EH (cell line): ENCODE data around the gene ATXN10.
"Not testable (repeated sequence)": the region's sequence is repeated elsewhere in the genome, so short reads cannot be mapped to it uniquely, and the experiment has no call there.

Experiments used
- DNase-seq: peaks from one replicate; pipeline ENCODE4 v3.0.0-alpha.2; 2015; ENCODE audit warnings: low read depth

ATXN10 gene, protein sequence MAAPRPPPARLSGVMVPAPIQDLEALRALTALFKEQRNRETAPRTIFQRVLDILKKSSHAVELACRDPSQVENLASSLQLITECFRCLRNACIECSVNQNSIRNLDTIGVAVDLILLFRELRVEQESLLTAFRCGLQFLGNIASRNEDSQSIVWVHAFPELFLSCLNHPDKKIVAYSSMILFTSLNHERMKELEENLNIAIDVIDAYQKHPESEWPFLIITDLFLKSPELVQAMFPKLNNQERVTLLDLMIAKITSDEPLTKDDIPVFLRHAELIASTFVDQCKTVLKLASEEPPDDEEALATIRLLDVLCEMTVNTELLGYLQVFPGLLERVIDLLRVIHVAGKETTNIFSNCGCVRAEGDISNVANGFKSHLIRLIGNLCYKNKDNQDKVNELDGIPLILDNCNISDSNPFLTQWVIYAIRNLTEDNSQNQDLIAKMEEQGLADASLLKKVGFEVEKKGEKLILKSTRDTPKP

DNA sequence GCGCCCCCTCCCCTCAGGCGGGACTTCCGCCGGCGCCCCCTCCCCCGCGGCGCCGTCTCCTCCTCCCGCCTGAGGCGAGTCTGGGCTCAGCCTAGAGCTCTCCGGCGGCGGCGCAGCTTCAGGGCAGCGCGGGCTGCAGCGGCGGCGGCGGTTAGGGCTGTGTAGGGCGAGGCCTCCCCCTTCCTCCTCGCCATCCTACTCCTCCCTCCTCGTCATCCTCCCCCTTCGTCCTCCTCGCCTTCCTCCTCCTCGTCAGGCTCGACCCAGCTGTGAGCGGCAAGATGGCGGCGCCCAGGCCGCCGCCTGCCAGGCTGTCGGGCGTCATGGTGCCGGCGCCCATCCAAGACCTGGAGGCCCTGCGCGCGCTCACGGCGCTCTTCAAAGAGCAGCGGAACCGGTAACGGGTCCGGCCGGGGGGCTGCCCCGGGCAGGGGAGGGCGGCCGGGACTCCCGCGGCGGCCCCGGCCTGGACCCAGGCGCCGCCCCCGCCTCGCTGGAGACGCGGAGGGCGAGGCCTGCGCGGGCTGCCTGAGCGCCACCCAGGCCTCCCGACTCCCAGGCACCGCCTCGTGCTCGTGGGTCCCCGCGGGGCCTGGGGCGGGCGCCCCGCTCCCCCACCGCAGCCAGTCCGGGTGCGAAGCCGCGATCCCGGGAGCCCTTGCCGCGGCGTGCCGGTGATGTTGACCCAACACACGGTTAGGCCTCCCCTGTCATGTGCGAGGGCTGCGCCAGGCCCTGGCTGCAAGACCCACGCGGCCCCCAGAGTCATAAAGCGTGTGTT, at the start of gene ATXN10:
Gene ATXN10, plus strand, starts transcription at position 52 of the 781 bp plus-strand sequence. Its CDS starts 230 bp downstream, at position 282.
- peak; percentile 83 for DNase-seq

DNA sequence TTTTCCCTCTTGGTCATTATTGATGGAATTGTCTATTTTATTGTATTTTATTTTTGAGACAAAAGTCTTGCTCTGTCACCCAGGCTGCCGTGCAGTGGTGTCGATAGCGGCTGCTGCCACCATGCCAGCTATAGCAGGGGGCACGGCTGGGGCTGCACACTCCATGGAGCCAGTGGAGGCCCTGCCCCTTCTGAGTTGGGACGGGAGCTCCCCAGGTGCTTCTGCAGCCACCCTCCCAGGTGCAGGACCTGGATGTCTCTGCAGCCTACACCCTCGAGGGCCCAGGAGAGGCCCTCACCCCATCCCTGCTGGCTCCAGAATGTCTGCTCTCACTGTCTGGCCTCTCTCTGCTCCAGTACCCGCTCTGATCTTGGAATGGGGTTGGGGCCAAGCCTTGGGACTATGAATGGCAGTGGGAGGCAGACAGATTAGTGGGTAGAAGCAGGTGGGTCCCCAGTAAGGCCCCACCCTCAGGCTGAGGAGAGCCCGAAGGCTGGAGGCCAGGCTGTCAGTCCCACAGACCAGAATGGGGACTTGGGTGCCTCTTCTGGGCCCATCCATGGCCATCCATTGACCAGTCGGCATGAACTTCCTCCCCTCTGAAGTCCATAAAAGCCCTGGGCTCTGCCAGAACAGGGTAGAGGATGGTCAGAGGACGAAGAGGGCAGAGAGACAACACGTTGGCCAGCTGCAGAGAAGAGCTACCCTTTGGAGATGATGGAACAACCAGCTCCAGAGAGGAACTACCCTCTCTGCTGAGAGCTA, 49.6 kb upstream of the ATXN10 start:
- no peak for DNase-seq

DNA sequence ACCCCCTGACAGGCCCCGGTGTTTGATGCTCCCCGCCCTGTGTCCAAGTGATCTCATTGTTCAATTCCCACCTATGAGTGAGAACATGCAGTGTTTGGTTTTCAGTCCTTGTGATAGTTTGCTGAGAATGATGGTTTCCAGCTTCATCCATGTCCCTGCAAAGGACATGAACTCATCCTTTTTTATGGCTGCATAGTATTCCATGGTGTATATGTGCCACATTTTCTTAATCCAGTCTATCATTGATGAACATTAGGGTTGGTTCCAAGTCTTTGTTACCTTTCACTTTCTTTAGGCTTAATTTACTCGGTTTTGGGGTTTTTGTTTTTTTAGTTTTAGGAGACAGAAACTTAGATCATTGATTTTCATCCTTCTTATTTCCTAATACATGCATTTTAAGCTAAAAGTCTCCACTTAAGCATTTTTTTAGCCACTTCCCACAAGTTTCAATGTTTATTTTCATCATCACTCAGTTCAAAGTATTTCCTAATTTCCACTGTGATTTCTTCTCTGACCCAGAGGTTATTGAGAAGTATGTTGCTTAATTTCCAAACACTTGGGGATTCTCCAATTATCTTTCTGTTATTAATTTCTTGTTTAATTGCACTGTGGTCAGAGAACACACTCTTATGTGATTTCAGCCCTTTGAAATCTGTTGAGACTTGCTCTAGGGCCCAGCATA, 48.0 kb upstream of the ATXN10 start:
- DNase-seq = not testable (repeated sequence)

DNA sequence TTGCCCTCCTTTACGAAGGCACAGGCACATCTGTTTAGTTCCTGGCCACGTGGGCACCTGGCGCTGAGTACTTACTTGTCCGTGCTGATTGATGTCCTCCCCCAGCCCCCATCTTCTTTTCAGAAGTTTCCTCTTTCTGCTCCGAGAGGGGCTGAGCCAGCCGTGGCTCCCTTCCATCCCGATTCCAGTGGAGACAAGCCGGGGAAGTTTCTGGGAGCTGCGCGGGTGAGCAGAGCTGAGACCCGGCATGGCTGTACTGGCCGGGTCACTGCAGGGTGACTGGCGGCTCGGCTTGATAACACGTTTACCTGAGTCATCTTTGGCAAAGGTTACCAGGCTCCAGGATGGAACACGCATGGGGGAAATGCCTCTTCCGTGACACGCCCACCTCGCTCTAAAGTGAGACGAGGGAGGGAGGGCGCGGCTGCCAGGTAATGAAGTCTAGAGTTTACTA, 45.4 kb upstream of the ATXN10 start:
- no peak for DNase-seq

DNA sequence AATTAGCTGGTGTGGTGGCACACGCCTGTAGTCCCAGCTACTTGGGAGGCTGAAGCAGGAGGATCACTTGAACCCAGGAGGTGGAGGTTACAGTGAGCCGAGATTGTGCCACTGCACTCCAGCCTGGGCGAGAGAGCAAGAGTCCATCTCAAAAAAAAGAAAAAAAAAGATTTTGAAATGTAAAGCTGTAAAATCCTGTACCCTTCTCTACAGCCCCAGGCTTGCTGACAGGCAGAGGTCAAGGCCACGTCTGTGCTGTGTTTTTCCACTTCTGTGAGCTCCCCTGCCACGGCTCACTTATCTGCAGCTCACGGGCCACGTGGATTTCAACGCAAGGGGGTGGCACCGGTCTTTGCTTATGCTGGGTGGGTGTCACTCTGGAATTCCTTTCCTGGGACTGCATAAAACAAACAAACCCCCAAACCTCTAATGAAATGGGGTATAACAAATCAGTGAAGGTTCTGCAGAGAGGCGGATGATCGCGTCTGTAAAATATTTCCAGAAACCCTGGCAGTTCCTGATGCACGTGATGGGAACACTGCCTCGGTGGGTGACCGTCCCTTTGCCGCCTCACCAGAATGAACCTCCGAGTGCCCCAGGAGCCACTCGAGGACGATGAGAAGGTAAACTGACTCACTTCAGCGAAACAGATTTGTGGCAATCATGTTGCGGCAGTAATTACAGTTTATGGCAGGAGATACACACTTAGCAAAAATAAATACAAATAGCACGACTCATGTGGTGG, 44.0 kb upstream of the ATXN10 start:
- DNase-seq = no peak

DNA sequence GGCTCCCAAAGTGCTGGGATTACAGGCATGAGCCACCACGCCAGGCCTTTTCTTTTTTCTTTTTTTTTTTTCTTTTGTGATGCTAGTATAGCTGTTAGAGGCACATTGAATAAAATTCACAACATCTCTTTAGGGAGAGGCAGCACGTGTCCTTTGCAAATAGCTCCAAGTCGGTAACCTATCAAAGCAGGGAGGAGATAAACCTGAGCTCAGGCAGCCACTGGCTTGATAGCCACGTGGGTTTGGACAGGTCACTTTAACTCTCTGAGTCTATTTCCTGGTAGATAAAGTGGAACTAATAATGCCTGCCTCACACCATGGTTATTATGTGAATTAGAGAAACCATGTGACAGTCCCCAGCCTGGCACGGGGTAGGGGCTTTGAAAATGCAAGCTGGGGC, 43.1 kb upstream of the ATXN10 start:
- DNase-seq = no peak

DNA sequence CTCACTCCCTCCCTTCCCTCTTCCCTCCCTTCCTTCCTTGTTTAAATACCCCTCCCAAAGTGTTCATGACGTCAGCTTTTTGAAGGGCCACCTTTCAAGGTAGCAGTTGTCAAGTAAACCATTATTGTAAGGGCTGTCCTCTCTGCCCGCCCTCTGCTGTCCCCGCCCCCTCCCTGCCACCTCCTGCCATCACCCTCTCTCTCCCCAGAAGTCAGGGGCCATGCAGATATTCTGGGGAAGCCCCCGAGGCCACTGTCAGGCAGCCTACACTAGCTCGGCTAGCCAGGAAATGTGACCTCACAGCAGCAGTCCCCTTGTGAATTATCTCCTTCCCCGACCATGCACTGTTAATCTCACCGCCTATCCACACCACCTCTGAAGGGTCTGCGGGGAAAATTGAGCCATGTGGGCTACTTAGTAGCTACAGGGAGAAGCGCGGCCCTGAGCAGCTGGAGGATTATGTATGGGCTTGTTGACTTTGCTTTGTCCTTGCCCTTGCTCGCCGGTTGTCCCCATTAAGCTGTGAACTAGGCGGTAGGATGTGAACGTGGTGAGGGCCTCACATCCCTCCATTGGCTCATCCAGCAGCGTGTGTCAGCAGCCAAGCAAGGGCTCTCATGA, 42.1 kb upstream of the ATXN10 start:
- DNase-seq = no peak

DNA sequence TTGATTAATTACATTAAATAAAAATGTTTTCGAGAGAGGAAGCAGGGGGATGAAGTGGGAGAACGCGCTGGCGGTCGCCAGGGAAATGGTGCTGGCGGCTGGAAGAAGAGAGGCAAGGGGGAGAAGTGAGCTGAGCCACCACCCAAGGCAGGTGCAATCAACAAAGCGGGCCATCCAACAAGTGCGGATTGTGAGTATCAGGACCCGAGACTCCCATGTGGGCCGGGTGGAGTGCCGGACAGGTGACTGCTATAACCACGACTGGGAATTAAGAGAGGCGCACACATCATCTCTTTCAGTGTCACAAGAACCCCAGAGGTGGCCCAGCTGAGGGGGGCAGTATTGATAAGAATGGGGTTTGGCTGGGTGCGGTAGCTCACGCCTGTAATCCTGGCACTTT, 41.2 kb upstream of the ATXN10 start:
- DNase-seq = no peak

DNA sequence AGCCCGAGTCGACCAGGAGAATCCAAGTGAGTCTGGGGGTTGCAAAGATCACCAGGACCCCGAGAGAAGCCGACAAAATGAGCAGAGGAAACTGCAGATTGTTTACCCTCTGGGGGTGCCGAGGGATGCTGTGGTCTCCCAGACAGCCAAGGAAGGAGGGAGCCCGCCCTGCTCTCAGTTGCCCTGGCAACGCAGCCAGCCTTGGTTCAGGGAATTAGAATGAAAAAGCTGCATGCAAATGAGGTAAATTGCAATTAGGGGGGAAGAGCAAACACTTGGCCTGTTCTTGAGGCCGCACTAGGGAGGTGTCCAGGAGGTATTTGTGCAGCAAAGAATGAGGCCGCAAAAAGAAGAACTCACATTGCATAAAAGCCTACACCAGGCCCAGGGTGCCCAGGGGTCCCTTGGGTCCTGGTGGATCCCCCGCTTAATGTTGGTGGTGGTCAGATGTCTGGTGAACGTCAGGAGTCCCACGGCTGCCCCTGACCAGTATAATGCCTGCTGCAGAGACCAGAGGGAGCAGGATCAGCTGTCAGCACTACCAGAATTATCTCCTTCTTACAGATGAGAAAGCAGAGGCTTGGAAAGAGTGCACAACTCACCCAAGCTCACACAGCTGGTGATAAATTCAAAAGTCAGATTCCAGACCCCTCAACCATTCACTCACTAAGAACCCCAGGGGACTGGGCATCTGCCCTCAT, 40.3 kb upstream of the ATXN10 start:
- no peak for DNase-seq

DNA sequence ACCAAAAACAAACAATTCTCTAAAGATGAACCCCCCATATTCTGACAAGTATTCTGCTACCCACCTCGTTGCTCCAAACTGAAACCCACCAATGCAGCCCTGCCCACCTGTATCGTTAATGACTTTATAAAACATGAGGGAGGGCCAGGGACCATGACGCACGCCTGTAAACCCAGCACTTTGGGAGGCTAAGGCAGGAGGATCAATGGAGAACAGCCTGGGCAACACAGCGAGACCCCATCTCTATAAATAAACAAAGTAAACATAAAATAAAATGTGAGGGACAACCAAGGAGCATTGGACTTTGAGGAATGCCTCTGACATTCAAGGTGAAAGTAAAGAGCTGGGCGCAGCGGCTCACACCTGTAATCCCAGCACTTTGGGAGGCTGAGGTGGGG, 39.8 kb upstream of the ATXN10 start:
- no peak for DNase-seq

DNA sequence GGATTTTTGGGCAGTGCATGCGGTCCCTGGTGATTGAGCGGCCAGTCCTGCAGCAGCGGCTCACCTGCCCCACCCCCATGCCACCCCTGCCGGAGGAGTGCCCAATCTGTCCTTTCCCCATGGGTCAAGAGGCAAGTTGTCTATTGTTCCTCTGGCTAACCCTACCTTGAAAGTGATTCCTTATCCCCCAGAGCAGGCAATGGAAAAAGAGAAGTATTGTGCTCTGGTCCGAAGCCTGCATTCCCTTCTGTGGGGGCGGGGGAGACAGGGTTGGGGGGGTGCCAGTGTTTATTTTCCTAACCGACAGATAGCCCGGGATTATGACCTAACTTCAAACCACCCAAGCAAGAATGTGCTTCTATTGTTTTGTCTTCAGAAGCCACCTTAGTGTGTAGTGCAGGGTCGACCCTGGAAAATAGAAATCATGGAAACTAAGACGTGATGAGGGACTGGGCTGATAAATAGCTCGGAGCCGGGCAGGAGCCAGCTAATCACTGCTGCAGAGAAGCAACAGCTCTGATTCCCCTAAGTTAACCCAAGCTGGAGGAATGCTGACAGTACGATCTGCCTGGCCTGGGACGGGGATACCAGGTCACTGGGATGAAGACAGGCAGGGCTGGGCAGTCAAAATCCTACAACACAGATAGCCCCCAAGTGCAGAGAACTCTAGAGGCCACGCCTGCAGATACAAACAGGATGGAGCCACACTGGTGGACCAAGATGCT, 38.7 kb upstream of the ATXN10 start:
- DNase-seq = peak; percentile 16

DNA sequence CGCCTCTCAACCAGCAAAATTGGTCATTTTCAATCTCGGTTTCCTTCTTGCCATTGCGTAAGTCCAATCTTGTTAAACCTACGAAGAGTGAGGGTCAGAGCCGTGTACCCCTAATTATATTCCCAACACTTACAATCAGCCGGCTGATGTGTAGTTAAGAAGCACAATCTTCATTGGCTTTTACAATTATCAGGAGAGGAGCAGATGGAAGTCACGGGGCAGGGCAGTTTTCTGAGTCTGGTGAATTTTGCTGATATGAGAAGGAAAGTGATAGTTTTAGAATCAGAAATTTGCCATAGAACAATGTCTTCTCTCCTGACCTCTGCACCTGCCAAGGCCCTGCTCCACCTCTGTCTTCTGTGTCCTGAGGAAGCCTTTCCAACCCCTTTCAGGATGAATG, 35.0 kb upstream of the ATXN10 start:
- no peak for DNase-seq

DNA sequence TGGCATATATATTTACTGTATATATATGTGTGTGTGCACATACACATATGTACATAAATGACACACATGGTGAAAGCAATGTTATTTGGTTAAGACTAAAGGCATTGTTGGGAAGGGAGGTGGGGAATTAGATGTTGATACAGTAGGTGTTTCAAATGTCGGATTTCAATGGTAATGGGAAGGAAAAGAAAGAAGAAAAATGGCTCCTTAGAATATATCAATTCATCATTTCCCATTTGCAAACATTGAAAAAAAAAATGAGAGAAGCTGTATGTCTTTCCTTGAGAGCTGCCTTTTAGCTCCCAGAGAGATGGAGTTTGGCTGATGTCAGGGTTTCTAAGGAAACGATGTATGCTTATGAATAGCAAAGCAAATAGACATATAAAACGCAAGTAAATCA, 33.4 kb upstream of the ATXN10 start:
- DNase-seq = no peak

DNA sequence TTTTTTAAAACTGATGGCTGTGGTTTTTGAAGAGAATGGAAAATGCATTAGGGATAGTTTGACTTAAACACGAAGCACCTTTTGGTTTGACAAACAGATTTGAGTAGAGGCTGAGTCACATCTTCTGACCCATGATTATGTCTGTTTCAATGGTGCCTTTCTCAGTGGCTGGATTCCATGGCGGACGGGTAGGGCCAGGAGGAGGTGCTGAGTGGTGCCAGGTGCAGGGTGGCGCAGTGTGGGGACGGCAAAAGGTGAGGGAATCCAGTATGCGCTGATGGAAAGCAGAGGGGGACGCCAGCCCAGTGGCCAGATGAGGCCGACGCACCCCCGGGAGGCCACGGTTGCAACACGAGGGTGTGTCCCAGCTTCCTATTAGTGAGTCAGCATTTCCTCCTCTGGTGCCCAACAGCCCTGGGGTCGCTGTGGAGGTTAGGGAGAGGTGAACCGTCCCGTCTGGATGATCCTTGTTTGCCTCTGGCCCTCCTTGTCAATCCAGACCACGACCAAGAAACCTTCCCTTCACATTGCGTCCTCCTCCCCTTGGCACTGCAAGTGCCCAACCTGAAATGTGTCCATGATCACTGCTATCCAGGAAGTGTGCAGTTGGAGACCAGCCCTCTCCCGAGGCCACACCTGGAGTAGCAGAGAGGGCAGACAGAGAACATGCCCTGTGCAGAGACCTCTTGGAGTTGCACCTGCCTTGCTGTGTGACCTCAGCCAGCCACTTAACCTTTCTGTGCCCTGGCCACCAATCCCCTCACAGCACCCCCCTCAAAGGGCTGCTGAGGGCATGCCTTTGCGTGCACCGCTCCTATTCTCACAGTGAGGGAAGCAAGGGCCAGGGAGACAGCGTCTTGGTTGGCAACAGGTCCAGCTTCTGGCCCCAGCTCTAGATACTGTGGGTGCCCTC, 32.5 kb upstream of the ATXN10 start:
- DNase-seq = peak; percentile 43

DNA sequence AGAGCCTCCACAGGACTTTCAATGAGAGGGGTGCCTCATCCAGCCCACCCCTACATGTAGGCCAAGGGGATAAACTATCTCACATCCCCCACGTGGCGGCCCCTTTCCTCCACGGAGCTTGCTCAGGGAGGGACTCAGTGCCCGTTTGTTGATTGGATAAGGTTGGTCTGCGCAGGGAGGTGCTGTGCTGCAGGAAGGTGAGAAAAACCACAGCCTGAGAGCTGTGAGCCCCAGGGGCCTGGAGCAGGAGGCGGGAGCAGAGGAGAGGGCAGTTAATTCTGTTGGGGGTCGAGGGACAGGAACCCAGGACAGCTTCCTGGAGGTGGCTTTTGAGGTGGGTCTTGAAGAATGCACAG, 31.9 kb upstream of the ATXN10 start:
- DNase-seq = no peak

DNA sequence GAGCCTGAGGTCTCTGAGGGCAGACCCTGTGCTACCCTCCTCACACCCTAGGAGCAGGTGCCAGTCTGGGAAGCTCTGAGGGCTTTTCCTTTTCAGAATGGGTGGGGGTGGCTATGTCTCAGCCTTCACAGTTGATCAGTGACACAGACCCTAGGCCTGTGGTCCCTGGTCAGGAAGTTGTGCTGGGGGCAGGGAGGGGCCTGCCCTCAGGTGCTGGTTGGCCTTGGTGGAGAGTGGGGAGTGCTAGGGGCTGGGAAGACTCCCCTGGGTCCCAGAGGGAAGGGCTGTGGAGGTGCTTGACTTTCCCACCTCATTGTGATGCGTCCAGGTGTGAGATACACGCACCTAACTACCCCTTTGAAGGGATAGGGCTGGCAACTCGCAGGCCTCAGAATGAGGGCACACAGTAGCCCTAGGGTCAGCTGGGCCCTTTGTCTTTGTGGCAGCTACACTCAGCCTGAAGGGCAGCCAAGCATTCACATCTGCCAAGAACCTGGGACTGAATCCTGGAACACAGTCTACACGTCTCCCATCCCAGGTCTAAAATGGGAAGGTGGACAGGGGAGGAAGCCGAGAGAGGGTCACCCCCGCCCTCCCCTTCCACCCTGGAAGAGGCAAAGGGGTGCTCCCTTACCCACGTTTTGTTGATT, 31.2 kb upstream of the ATXN10 start:
- DNase-seq = no peak

DNA sequence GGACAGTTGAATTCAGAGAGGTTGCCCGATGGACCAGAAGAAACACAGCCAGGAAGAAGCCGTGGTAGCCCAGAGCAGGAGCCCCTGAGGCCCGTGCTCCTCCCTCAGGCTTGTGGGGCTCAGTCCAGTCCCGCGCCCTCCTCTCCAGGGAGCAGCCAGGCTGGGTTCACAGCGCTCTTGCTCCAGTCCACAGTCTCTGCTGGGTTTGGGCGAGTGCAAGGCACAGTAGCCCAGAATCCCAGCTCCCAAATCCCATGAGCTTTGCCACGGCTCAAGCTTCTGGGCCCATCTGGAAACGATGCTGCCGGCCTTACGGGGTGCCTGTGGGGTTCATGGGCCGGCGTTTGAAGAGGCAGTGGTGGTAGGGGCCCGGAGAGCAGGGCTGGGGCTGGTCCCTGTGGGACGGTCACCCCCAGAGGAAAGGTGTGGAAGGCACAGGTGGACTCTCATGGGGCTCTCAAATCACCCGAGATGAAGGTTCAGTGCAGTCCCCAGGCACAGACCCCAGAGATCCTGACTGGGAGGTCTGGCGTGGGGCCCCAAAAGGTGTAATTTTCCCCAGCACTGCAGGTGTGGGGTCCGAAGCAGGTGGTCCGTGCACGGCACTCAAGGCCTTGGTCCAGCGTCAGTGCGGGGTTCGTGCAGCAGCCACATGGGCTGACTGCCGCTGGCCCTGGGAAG, 30.6 kb upstream of the ATXN10 start:
- no peak for DNase-seq
